Stomach (tissue), 9 donors: ENCODE data around the gene ARHGAP26. TPM values are rescaled to one million over a fixed set of nuclear protein-coding genes. Genes with fewer than 3 reads are reported as not detected.

Experiments
- DNase-seq, 2 donors: peaks; one replicate each; pipeline versions ENCODE4 v3.0.0 to v3.0.0-alpha.2; 2013 to 2019
- H3K27ac ChIP-seq, 5 donors: fragments of 200-600 bp in 4 of 5; sonication (generic) in 4 of 5; one replicate each; pipeline ENCODE4 v1.5.1; 2013 to 2019; ENCODE audit warnings: mild to moderate bottlenecking in 1 of 5, moderate library complexity in 1 of 5
- H3K27me3 ChIP-seq, 3 donors: fragments of 200-600 bp; sonication (generic); one replicate each; pipeline ENCODE4 v1.5.1; 2017 to 2019; ENCODE audit warnings: mixed run types in 1 of 3
- H3K36me3 ChIP-seq, 4 donors: fragments of 200-600 bp; sonication (generic); 1 replicate in 3 of 4; 2 replicates in 1 of 4; pipeline ENCODE4 v1.5.1; 2016 to 2019
- H3K4me1 ChIP-seq, 4 donors: fragments of 200-600 bp; sonication (generic); one replicate each; pipeline ENCODE4 v1.5.1; 2016 to 2019
- H3K4me3 ChIP-seq, 4 donors: fragments of 200-600 bp; sonication (generic) in 3 of 4; one replicate each; pipeline ENCODE4 v1.5.1; 2016 to 2019; ENCODE audit warnings: mild to moderate bottlenecking in 1 of 4
- H3K9me3 ChIP-seq, 4 donors: fragments of 200-600 bp; sonication (generic); one replicate each; pipeline ENCODE4 v1.5.1; 2016 to 2019
- CTCF ChIP-seq, 7 experiments: fragments of 450-650 bp in 4 of 7; fragments of 200-600 bp in 3 of 7; sonication (generic) in 3 of 7; IDR thresholded peaks; one replicate each; pipeline ENCODE4 v1.5.1; 2016 to 2019; ENCODE audit warnings: antibody characterized with exemption in 7 of 7, control low read depth in 2 of 7, mild to moderate bottlenecking in 1 of 7
- EP300 ChIP-seq: sonication (generic); formaldehyde crosslinking; IDR thresholded peaks from one replicate; pipeline ENCODE4 v1.6.1; 2017; ENCODE audit warnings: antibody characterized with exemption
- POLR2A ChIP-seq, 4 donors: fragments of 450-650 bp; IDR thresholded peaks; one replicate each; pipeline ENCODE4 v1.6.1; 2016; ENCODE audit warnings: antibody characterized with exemption in 4 of 4, control low read depth in 2 of 4, mild to moderate bottlenecking in 1 of 4, moderate library complexity in 1 of 4
- POLR2AphosphoS5 ChIP-seq, 3 donors: sonication (generic); formaldehyde crosslinking; IDR thresholded peaks; one replicate each; pipeline ENCODE4 v1.6.1; 2016; ENCODE audit warnings: antibody characterized with exemption in 3 of 3
- WGBS, 5 donors: extraction: QIAGEN DNeasy Blood & Tissue Kit in 3 of 5; methylation state at CpG; one replicate each; pipeline versions ENCODE4 v1.1.5 to v1.1.7; 2013 to 2018; 5-methylcytosine and 5-hydroxymethylcytosine counted together
- intact Hi-C: fragments of 100-400 bp; cut with DNase I; formaldehyde crosslinking; loops from one replicate; pipeline ENCODE4 v1.15.1; 2023; ENCODE audit warnings: low total_unique reads
- polyA plus RNA-seq, 3 donors: library from polyadenylated mRNA; stranded (reverse); fragments of 200-250 nt; gene quantifications; one replicate each; pipeline ENCODE4 v1.2.3, GENCODE V29; 2013
- total RNA-seq, 5 donors: library from RNA; depleted of rRNA; stranded (reverse); fragments of >200 nt; gene quantifications; one replicate each; pipeline versions ENCODE4 v1.1.0 to v1.2.3, GENCODE V29; 2014 to 2016
- donor health status: healthy with polysubstance abuse.
- donor health status: Bipolar disorder and iron deficiency.
- donor health status: healthy.

The ARHGAP26 gene
- total and polyA plus RNA-seq, 8 donors = 4.0 to 115 (median 34.1) TPM

GRCh38 chr5:143004361-143005145 lies 234.4 kb downstream of the ARHGAP26 start:
- intact Hi-C loops = no loop called here
- WGBS, 5 donors = 59 to 80% (median 70%) methylated on average over 4 of the region's 4 CpGs

GRCh38 chr5:143006501-143006900 lies 236.3 kb downstream of the ARHGAP26 start:
- DNase-seq = no peak
- TF ChIP-seq CTCF (IDR thresholded peaks at IDR 0.05) (no peak), POLR2AphosphoS5 (IDR thresholded peaks at IDR 0.05) (no peak), EP300 (no peak), POLR2A (IDR thresholded peaks at IDR 0.05) (no peak)
- H3K27me3 ChIP-seq = no peaks in the 10 kb centered on the region
- no peaks in the 10 kb centered on the region for H3K9me3 ChIP-seq
- peak overlapping the region in 3 of 5 donors; percentile 10 to 26 (median 21) for H3K27ac ChIP-seq
- no peak overlapping the region for H3K4me3 ChIP-seq
- peaks cover 7 to 48% (median 35%) of the 10 kb centered on the region in 4 donors for H3K4me1 ChIP-seq
- H3K36me3 ChIP-seq = no peaks in the 10 kb centered on the region
- intact Hi-C loops = no loop called here

More at GRCh38 chr5:143004361-143005145, 234.4 kb downstream of the ARHGAP26 start:
- Histone ChIP-seq H3K27ac (no peak overlapping the region), H3K4me3 (no peak overlapping the region), H3K9me3 (no peaks in the 10 kb centered on the region), H3K36me3 (no peaks in the 10 kb centered on the region), H3K27me3 (no peaks in the 10 kb centered on the region), H3K4me1 (peaks cover 7 to 51% (median 35%) of the 10 kb centered on the region in 4 donors)
- no peak for DNase-seq
- TF ChIP-seq CTCF (IDR thresholded peaks at IDR 0.05) = no peak
- TF ChIP-seq EP300 = no peak
- TF ChIP-seq POLR2A (IDR thresholded peaks at IDR 0.05) = no peak
- no peak for TF ChIP-seq POLR2AphosphoS5 (IDR thresholded peaks at IDR 0.05)

GRCh38 chr5:143008032-143008431 lies 237.9 kb downstream of the ARHGAP26 start:
- WGBS, 5 donors = 61 to 90% (median 80%) methylated on average over 2 of the region's 2 CpGs
- H3K27me3 ChIP-seq = no peaks in the 10 kb centered on the region
- no peaks in the 10 kb centered on the region for H3K9me3 ChIP-seq
- no peak overlapping the region for H3K4me3 ChIP-seq
- no peak for DNase-seq
- H3K27ac ChIP-seq = no peak overlapping the region
- intact Hi-C loops = no loop called here
- TF ChIP-seq CTCF (IDR thresholded peaks at IDR 0.05) = no peak
- TF ChIP-seq POLR2AphosphoS5 (IDR thresholded peaks at IDR 0.05) = no peak
- TF ChIP-seq POLR2A (IDR thresholded peaks at IDR 0.05) = no peak
- no peak for TF ChIP-seq EP300
- peaks cover 0 to 32% (median 19%) of the 10 kb centered on the region in 4 donors for H3K4me1 ChIP-seq
- no peaks in the 10 kb centered on the region for H3K36me3 ChIP-seq

- Histone ChIP-seq H3K27me3 (no peaks in the 10 kb centered on the region), H3K4me1 (peaks cover 0 to 26% (median 14%) of the 10 kb centered on the region in 4 donors), H3K4me3 (no peak overlapping the region), H3K36me3 (peaks cover 0 to 3% (median under 1%) of the 10 kb centered on the region in 4 donors), H3K27ac (peak overlapping the region in 2 of 5 donors; percentile 39 to 49), H3K9me3 (no peaks in the 10 kb centered on the region)
- intact Hi-C loops = no loop called here
- DNase-seq = peak; percentile 31 to 46
- TF ChIP-seq EP300 = no peak
- TF ChIP-seq POLR2AphosphoS5 (IDR thresholded peaks at IDR 0.05) = peak in 2 of 3 donors; percentile 10 to 26
- TF ChIP-seq CTCF (IDR thresholded peaks at IDR 0.05) = no peak
- TF ChIP-seq POLR2A (IDR thresholded peaks at IDR 0.05) = no peak
- 66 to 80% (median 76%) methylated on average over 10 of the region's 10 CpGs for WGBS, 5 donors
Measured at GRCh38 chr5:143008809-143009521, 238.8 kb downstream of the ARHGAP26 start.
